IPS-NIHi11 (cell line): Measurements from ENCODE around the gene PGLYRP3.
"Not testable (repeated sequence)": the region's sequence is repeated elsewhere in the genome, so short reads cannot be mapped to it uniquely, and the experiment has no call there.

Experiments
- DNase-seq: peaks from one replicate; pipeline ENCODE4 v3.0.0; 2012; ENCODE audit warnings: mixed read lengths, low spot score

The PGLYRP3 gene

DNA sequence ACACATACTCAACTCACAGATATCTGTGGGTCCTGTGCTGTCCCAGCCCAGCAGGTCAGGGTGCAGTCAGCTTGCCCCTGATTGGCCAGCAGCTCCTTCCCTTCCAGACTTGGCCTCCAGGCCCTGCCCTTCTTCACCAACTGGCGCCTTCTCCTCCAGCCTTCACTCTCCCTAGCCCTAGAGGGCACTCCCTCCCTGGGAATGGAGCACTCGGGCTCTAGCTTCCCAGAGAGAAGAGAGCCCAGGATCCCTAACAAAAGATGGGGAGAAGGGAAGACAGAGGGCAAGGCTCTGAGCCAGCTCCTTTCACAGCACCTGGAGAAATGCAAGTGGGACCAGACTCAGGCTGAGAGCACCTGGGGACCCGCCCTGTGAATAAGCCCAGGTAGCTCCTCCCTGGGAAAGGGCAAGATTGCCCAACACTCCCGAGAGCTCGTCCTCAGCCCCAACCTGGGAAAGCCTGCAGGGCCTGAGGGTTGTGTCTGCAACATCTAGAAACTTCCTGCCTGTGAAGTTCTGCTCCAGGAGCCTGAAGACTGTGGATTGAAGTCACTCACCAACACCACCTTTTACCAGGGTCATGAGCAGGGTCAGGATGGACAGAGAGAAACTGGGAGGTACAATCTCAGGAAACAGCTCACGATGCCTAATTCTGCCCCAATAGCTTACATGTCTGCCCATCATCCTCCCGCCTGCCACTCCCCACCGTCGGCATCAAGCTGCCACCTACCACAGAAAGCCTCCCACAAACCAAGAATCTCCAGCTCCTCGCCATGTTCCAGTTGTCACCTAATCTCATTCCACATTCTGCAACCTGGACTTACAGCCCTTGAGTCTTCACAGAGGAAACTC is 36.0 kb upstream of the PGLYRP3 start, which contains the start of gene PGLYRP4:
PGLYRP4 (minus strand) TSS at position 331 of the 852 bp plus-strand sequence. CDS start 909 bp downstream, outside the sequence.
- DNase-seq, result no peak

DNA sequence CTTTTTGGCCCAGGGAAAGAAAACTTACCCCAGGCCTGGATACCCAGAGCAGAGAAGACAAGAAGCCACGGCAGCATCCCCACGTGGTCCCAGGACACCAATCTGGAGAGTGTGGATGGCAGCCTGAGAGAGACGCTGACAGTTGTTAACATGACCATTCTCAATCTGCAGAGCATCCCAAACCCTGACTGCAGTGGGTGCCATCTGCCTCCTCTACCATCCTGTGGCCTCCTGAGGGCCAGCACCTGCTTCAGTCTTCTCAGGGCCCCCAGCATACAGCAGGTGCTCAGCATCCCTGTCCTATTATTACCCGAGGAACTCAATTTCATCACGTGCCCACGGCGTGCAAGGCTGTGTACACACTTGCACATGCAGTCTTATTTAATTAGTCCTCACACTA is 35.1 kb upstream of the PGLYRP3 start:
- no peak for DNase-seq

DNA sequence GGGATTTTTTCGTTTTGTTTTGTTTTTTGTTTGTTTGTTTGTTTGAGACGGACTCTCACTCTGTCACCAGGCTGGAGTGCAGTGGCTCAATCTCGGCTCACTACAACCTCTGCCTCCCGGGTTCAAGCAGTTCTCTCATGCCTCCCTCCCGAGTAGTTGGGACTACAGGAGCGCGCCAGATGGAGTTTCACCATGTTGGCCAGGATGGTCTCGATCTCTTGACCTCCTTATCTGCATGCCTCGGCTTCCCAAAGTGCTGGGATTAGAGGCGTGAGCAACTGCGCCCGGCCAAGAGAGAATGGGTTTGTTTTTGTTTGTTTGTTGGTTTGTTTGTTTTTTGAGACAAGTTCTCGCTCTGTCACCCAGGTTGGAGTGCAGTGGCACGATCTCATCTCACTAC is 34.3 kb upstream of the PGLYRP3 start:
- not testable (repeated sequence) for DNase-seq

DNA sequence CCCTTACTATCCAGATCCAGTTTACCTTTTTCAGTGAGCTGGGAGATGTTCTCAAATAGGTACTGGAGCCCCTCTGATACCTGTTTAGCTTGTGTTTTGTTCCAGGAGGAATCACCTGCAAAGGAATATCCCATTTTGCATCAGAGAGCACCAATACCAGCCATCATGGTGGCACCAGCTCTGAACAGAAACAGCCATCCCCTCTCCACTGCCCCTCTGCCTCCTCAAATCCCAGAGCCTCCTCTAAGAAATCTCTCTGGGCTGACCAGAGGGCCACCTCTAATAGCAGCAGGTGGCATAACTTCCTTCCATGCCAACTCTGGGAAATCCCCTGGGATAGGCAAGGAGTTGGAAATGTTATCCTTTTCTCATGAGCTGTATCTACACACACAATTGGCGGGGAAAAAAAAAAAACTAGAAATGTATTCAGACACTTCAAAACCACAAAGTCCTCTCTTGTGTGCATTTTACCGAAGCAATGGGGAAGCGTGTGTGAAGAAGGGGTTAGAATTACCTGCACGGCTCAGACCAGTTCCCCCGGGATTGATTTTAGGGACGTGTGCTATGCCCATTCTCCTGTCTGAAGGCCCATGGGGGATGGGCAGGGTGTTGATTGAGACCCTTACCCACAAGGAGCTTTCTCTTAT is 33.4 kb upstream of the PGLYRP3 start:
- DNase-seq, result no peak

DNA sequence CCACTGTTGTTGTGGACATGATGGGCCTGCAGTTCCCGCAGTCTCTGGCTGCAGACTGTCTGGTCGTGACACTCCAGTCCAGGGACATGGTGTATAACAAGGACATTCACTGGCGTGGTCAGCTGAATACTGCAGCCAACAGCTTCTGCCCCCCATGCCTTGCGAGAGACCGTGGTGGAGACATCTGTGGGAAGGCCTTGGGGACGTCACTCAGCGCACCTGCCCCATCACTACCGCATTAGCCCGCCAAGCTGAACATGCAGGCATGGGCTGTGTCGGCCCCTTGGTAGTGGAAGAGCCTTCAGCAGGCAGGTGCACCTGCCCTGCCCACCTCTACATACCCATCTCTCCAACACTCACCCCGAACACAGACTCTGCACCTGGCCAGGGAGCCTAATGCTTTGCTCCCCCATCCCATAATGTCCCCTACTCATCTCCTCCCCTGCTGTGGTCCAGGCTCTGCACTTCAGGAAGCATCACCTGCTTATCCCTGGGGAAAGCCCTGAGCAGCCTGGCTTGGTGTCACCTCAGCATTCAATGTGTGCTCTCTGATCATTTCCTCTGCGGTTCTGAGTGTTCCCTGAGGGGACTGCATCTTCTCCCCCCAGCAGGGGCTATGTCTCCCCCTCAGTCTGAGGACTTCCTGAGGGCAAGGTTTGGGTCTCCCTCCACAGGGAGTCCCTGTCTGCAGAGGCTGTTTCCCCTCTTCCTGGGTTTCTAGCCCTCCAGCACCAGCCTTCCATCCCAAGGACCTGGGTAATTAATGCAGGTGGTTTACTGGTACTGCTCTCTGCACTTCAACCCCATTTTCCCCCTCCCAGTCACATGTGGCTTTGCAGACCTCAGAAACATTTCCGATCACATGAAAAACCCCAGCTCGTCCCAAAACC is 32.7 kb upstream of the PGLYRP3 start:
- DNase-seq, result no peak

DNA sequence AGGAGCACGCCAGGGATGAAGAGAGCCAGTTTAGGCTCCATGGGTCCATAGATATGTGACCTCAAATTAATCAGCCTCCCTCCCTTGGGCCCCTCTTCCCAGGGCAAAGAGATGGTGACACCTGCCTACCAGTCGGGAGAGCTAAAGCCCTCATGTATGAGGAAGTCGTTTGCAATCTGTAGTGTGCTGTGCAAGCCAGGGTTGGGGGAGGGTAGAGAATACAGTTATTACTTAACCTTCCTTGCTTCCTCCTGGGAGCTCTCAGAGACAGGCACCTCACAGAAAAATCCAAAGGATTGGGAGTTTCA is 31.9 kb upstream of the PGLYRP3 start:
- DNase-seq, result no peak

DNA sequence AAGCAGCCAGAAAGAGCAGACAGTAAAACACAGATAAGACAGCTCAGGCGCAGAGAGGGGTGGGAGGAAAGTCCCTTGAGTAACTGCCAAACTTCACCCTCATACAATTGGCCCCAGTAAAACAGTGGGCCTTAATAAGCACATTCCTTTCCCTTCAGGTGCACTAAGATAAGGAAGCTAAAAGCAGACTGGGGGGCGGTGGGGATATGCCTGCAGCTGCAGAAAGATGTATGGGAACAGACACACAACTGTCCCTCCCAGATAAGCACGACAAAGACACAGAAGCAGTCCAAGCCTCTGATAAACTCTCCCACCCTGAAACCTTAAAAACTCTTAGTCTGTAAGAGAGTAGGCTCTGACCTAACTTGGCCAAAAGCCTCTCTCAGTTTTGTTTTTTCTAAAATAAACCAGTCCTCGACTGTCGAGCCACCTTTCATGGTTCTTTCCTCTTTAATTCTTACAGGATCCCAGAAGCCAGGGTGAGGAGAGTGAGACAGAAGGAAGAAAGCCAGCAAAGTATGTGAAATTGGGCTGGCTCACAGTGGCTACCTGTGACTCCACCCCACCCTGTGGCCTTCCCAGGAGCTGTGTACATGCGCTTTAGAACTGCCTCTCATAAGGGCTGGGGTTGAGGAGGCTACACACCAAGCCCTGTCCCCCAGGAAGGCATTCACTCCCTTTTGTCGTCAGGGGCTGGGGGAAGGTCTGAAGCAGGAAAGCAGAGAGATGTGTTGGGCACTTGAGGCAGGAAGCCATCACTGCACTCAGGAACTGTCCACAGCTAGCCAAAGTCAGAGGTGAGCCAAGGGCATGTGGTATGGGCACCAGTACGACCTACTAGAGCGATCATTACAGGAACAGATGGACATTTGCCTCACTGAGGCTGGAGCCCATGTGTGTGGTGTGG is 31.3 kb upstream of the PGLYRP3 start:
- no peak for DNase-seq

DNA sequence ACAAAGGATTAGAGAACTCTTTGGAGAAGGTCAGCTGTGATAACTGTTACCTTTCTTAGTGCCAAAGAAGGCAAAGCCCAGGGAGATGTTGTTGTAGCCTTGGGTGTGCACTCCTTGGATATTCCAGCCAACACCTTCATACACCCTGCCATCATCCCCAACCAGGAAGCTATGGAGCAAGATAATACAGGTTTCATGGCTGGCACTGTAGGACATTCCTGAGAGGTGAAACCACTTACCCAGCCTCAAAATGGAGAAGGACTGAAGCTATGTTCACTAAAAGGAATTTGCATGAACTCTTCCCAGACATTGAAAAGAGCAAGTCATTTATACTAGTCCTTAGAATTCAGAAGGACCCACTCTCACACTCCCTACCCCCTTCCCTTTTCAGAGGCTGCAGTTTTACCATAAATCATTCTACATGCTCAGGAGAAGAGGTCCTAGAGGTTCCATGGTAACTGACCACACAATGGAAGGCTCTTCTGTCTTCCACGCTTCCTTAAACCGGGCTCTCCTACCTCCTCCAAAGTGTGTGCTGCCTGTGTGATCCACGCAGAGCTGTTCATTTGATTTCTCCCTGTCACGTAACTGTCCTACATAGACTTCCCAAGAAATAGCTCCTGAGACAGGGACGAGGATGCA is 30.4 kb upstream of the PGLYRP3 start:
- DNase-seq, result no peak

DNA sequence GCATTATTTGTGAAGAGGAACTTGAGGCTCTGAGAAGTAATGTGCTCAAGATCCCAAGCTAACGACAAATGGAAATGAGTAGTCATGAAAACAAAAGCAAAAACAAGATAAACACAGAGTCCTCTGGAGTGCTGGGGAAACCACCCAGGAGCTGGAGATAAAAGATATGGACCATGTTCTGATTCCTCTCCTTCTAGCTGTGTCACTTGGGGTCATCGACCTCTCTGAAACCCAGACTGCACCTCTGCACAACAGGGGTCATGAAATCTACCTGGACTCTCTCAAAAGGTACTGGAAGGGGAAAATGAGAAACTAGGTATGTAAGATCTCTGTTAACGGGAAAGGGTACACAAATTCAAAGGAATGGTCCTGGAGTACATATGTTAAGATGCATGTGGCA is 29.4 kb upstream of the PGLYRP3 start:
- DNase-seq, result no peak

DNA sequence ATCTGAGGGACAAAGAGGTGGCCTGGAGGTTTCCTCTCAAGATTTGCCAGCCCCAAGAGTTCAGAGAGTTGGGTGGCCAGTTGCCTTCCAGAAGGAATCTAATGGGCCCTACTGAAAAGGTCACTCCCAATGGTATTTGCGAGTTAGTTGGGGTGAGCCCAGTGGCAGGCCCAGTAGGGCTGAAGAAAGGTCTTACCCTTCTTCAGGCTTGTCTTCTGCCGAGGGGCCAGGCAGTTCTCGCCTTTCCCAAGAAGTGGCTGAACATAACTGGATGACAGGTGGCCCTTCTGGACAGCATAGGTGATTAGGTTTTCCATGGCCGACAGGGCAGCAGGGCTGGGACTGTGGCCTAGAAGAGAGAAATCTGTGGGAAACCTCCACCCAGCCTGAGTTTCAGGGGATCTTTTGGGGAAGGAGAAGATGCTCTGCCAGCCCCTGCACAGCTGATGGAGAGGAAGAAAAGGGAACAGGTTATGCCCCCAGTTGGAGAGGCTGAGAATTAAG is 28.7 kb upstream of the PGLYRP3 start:
- DNase-seq, result no peak

DNA sequence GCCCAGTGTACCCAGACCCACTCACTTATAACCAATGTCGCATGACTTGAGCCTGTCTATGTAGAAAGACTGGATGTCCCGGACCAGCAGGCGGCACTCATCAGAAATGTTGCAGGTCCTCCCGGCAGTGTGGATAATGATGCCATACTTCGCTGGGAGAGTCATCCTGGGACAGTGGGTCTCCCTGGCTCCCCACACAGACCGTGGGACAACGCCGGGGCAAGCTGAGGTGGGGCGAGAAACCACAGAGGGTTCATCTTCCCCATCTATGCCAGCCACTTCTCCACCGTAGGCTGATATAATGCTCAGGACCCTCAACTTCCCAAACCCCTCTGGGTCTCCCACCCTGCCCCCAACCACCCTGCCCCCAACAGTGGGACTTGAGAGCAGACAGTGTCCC is 27.6 kb upstream of the PGLYRP3 start:
- DNase-seq, result no peak

DNA sequence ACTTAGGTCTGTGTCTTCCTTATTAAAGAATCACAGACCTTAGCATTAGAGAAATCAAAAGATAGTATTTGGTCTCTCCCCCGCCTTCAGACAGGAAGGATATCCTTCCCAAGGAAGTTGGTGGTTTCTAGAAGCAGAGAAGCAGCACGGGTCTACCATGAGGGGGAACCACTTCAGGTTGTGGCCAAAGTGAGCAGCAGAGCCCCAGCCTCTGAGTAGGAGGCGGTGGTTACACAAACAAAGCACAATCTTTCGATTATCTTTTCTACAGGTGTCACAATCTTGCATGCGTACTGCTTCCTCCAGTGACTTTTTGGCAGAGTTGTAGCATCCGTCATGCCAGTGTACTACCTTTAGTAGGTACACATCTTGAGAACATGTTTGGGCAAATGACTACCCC is 27.1 kb upstream of the PGLYRP3 start:
- DNase-seq, result no peak

DNA sequence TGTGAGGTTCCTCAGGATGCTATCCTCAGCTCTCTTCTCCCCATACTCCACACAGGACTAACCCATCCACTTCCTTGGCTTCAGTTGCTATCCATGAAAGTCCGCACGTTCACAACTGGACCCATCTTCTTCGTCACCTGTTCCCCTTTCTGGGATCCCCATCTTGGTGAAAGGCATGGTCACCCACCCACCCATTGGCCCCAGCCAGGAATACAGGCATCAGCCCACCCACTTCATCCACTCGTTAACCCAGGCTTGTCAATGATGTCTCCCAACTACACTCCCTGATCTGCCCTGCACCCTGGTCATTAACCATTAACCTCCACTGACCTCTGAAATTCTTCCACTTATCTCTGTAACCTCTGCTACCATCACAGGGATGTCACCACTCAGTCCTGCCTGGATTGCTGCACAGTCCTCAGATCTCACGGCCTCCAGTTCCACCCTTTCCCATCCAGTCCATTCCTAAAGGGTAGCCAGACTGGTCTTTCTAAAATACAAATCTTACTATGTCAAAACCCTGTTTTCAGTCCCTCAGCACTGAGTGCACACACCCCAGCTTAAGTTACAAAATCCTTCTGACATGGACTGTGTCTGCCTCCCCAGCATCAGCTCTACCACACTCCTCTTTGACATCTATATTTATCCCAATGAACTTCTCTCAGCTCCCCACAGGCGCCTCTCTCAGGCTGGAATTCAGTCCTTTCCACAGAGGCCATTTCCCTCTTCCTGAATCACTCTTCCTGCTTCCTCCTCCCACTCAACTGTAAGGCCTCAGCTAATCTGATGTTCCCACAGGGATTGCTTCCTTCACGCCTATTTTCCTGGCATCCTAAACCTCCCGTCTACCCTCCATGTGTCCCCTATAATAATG is 25.5 kb upstream of the PGLYRP3 start:
- DNase-seq, result no peak

DNA sequence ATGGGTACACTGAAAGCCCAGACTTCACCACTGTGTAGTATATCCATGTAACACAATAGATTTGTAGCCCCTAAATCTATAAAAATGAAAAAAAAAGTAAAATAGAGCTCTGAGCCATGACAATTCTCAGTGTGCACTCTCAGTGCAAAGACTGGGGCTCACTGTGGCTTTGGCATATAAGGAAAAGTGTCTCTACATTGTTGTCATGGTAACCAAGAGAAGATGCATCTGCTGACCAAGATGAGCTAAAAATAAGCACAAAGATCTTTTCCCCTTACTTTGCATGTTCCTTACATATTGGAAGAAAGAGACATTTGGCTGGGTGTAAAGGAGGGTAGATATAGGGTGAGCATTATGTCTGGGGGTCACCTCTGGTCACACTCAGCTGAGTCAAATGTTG is 23.9 kb upstream of the PGLYRP3 start:
- DNase-seq, result no peak

DNA sequence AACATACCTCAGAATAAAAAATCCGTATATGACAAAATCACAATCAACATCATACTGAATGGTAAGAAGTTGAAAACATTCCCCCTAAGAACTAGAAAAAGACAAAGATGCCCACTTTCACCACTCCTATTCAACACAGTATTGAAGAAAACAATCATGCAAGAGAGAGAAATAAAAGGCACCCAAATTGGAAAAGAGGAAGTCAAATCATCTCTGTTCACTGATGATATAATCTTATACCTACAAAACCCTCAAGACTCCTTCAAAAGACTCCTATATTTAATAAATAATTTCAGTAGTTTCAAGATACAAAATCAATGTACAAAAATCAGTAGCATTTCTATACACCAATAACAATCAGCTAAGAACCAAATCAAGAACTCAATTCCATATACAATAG is 21.1 kb upstream of the PGLYRP3 start:
- no peak for DNase-seq

DNA sequence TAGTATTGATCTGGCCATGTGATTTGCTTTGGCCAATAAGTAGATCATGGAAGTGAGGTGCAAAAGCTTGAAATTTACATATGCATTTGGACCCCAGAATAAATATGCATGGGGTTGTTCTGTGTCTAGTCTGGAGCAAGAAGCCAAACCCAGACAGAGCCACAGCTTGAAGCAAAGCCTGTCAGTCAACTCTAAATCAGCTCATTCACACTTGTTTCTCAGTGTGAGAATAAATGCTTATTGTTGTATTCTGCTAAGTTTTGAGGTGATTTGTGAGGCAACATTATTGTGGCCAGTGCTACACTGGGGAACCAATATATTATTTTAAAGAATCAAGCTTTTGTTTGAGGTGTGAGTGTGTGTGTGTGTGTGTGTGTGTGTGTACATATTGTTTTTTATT is 12.2 kb upstream of the PGLYRP3 start:
- no peak for DNase-seq

DNA sequence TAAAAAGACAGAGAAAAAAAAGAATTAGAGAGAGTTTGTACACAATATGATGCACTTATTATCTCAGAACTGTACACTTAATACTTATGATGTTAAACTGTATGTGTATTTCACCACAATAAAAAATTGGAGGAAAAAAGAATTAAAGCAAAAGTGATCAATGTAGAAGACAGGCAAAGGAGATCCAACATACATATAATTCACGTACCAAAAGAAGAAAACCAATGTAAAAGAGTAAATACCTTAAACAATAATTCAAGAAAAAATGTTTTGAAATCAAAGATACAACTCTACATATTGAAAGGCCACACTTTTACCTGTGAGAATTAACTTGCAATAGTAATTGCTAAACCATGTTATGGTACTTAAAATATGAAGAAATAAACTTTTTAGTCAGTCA is 9.8 kb upstream of the PGLYRP3 start:
- no peak for DNase-seq

DNA sequence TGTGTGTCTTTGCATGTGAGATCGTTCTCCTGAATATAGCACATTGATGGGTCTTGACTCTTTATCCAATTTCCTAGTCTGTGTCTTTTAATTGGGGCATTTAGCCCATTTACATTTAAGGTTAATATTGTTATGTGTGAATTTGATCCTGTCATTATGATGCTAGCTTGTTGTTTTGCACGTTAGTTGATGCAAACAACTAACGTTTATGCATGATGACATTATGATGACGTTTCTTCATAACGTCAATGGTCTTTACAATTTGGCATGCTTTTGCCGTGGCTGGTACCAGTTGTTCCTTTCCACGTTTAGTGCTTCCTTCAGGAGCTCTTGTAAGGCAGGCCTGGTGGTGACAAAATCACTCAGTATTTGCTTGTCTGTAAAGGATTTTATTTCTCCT is 5.4 kb upstream of the PGLYRP3 start:
- not testable (repeated sequence) for DNase-seq

DNA sequence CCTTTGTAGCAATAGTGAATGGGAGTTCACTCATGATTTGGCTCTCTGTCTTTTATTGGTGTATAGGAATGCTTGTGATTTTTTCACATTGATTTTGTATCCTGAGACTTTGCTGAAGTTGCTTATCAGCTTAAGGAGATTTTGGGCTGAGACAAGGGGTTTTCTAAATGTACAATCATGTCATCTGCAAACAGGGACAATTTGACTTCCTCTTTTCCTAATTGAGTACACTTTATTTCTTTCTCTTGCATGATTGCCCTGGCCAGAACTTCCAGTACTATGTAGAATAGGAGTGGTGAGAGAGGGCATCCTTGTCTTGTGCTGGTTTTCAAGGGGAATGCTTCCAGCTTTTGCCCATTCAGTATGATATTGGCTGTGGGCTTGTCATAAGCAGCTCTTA is 3.3 kb upstream of the PGLYRP3 start:
- DNase-seq, result not testable (repeated sequence)

DNA sequence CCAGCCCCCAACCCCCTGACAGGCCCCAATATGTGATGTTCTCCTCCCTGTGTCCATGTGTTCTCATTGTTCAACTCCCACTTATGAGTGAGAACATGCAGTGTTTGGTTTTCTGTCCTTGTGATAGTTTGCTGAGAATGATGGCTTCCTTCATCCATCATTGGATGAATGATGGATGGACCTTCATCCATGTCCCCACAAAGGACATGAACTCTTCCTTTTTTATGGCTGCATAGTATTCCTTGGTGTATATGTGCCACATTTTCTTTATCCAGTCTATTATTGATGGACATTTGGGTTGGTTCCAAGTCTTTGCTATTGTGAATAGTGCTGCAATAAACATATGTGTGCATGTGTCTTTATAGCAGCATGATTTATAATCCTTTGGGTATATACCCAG is 1.6 kb upstream of the PGLYRP3 start:
- DNase-seq, result not testable (repeated sequence)
